ENCODE results near the gene PARP9. TPM values are rescaled to one million over a fixed set of nuclear protein-coding genes. Genes with fewer than 3 reads are reported as not detected.
A peak's percentile ranks its signal among the peaks of the same experiment; 100 is the strongest.

PARP9 gene
- total and polyA plus RNA-seq, 2 of the 8 experiments (the other 6 are each of a cell fraction or from before 2014, with no cell fraction given), result 3.7 to 4.5 TPM

DNA sequence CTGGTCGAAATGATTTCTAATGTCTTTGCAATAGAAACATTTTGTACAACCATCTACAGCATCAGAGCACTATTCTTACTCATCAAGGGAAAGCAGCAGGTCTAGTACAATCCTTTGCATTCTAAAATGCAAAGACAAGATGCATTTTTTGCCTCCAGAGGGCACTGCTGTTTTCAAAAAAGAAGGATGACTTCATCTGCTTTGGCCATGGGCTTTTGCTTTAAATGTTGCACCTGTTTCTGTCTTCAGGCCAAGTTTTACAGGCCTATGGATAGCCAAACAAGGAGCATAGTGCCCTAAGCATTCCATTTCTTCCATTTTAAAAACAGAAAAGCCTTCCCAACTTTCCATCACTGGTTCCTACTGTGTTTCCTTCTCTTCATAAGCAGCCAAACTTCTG, 3.4 kb downstream of the PARP9 start:
- H3K14ac ChIP-seq (ENCODE audit: insufficient read length), result no peak overlapping the region
- no peak overlapping the region for H3K23ac ChIP-seq (ENCODE audit: insufficient read length)
- POLR2A ChIA-PET (ENCODE audit: partially characterized antibody), result no interaction called here
- H3K79me1 ChIP-seq (ENCODE audit: low read depth, low read length), result no peaks in the 10 kb centered on the region
- no peak overlapping the region for H2BK15ac ChIP-seq (ENCODE audit: low read length)
- no peak overlapping the region for H2AK5ac ChIP-seq (ENCODE audit: low read depth, low read length)
- peaks cover 4 to 5% (median 5%) of the 10 kb centered on the region in 4 experiments; a peak in 6 of 7 replicates for H3K4me1 ChIP-seq (replicated peaks in 1 of 4; ENCODE audit: control insufficient read depth in 3 of 4, insufficient read depth in 4 of 4, low read length in 3 of 4)
- H3K27me3 ChIP-seq (replicated peaks in 1 of 4; ENCODE audit: control insufficient read depth in 3 of 4, extremely low read depth in 1 of 4, insufficient read depth in 3 of 4, low read length in 3 of 4), result peaks cover 0 to 2% (median 0%) of the 10 kb centered on the region in 4 experiments; a peak in 2 of 7 replicates
- H2BK12ac ChIP-seq (ENCODE audit: low read depth, low read length), result no peak overlapping the region
- H3K4ac ChIP-seq (replicated peaks; ENCODE audit: insufficient read length, low read depth, low read length), result no peak overlapping the region
- H2BK5ac ChIP-seq (ENCODE audit: low read depth, low read length), result no peak overlapping the region
- no peak overlapping the region for H3K27ac ChIP-seq (ENCODE audit: low read depth, low read length)
- H3K18ac ChIP-seq (ENCODE audit: extremely low read depth, low read length), result no peak overlapping the region
- no peaks in the 10 kb centered on the region for H3K79me2 ChIP-seq (ENCODE audit: control insufficient read depth in 1 of 2, insufficient read depth in 2 of 2, low read length in 2 of 2)
- FAIRE-seq, result peak; percentile 13
- H3K4me2 ChIP-seq (ENCODE audit: insufficient read depth in 1 of 2, low read depth in 2 of 2, low read length in 2 of 2), result no peak overlapping the region
- no peak overlapping the region for H2BK120ac ChIP-seq (replicated peaks; ENCODE audit: low read depth, low read length)
- WGBS, 2 experiments (ENCODE audit: extremely low coverage in 1 of 2, insufficient coverage in 1 of 2, insufficient read length in 1 of 2, insufficient replicate concordance in 2 of 2, low coverage in 1 of 2, low lambda C conversion rate in 2 of 2, missing lambda C conversion rate in 1 of 2), result 92% methylated on average over 1 of the region's 1 CpG; no CpG with 5 or more reads in 1 of the 2 experiments
- H3K36me3 ChIP-seq (ENCODE audit: control insufficient read depth in 2 of 4, insufficient read depth in 4 of 4, low read length in 3 of 4), result no peaks in the 10 kb centered on the region
- H4K8ac ChIP-seq (ENCODE audit: extremely low read depth, insufficient read depth, low read length), result no peak overlapping the region
- no peak overlapping the region for H4K91ac ChIP-seq (replicated peaks; ENCODE audit: insufficient read length, low read length)
- H2BK20ac ChIP-seq (ENCODE audit: low read length), result no peak overlapping the region
- H4K5ac ChIP-seq (ENCODE audit: insufficient read length, low read depth, low read length), result no peak overlapping the region
- peaks cover 5% of the 10 kb centered on the region; the same call in 1 of the 2 replicates for H3K23me2 ChIP-seq (ENCODE audit: low read depth, low read length)
- H3K56ac ChIP-seq (replicated peaks; ENCODE audit: insufficient read length, low read depth, low read length), result no peak overlapping the region
- no peak overlapping the region for H3K9ac ChIP-seq (replicated peaks in 1 of 4; ENCODE audit: extremely low read depth in 1 of 4, low read depth in 3 of 4, low read length in 3 of 4)
- no peak overlapping the region for H2AFZ ChIP-seq (ENCODE audit: low read length)
- H3K9me3 ChIP-seq (ENCODE audit: insufficient read depth in 2 of 2, low read depth in 1 of 2, low read length in 1 of 2), result no peaks in the 10 kb centered on the region
- CTCF ChIA-PET (ENCODE audit: partially characterized antibody), result interaction anchor here (0.6 to 9.0 kb wide), 9 partner anchors 12 to 1795 kb away, joined by 3 to 62 read pairs (median 4); partner anchors contain the start of gene PARP14
- H3K4me3 ChIP-seq (ENCODE audit: extremely low read depth in 1 of 4, insufficient read depth in 2 of 4, low read depth in 3 of 4, low read length in 4 of 4), result no peak overlapping the region
- no peaks in the 10 kb centered on the region for H4K20me1 ChIP-seq (replicated peaks in 1 of 2; ENCODE audit: control insufficient read depth in 1 of 2, insufficient read depth in 2 of 2, low read length in 2 of 2)
- DNase-seq (ENCODE audit: low read depth in 1 of 2, low spot score in 2 of 2), result no peak
- no peak for TF ChIP-seq TAF1 (IDR thresholded peaks at IDR 0.05; ENCODE audit: low read depth, low read length)
- TF ChIP-seq SIRT6 (IDR thresholded peaks at IDR 0.05; ENCODE audit: low read length), result no peak
- peak; percentile 74 to 78 for TF ChIP-seq RAD21 (IDR thresholded peaks at IDR 0.05 in 1 of 2, conservative IDR thresholded peaks at IDR 0.05 in 1 of 2; ENCODE audit: low read depth in 2 of 2, low read length in 2 of 2)
- no peak for TF ChIP-seq RFX5 (IDR thresholded peaks at IDR 0.05; ENCODE audit: borderline replicate concordance, low read depth, low read length)
- TF ChIP-seq, protein P1, sequence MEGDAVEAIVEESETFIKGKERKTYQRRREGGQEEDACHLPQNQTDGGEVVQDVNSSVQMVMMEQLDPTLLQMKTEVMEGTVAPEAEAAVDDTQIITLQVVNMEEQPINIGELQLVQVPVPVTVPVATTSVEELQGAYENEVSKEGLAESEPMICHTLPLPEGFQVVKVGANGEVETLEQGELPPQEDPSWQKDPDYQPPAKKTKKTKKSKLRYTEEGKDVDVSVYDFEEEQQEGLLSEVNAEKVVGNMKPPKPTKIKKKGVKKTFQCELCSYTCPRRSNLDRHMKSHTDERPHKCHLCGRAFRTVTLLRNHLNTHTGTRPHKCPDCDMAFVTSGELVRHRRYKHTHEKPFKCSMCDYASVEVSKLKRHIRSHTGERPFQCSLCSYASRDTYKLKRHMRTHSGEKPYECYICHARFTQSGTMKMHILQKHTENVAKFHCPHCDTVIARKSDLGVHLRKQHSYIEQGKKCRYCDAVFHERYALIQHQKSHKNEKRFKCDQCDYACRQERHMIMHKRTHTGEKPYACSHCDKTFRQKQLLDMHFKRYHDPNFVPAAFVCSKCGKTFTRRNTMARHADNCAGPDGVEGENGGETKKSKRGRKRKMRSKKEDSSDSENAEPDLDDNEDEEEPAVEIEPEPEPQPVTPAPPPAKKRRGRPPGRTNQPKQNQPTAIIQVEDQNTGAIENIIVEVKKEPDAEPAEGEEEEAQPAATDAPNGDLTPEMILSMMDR (IDR thresholded peaks at IDR 0.05; ENCODE audit: control extremely low read depth in 1 of 3, insufficient read depth in 1 of 3, low read depth in 1 of 3, low read length in 3 of 3), result peak in 2 of 3 experiments; percentile 56 to 58; a peak in 3 of 4 replicates
- no peak for TF ChIP-seq TEAD4 (IDR thresholded peaks at IDR 0.05; ENCODE audit: low read depth, low read length)
- TF ChIP-seq CBX5 (IDR thresholded peaks at IDR 0.05; ENCODE audit: low read depth, low read length), result no peak
- no peak for TF ChIP-seq BCL11A (IDR thresholded peaks at IDR 0.05; ENCODE audit: low read depth in 2 of 2, low read length in 2 of 2)
- TF ChIP-seq SAP30 (IDR thresholded peaks at IDR 0.05; ENCODE audit: insufficient read depth, insufficient replicate concordance, low read length), result no peak
- no peak for TF ChIP-seq FOSL1 (IDR thresholded peaks at IDR 0.05; ENCODE audit: insufficient read depth, low read depth, low read length)
